ENCODE data around the gene STUB1. TPM values are rescaled to one million over a fixed set of nuclear protein-coding genes. Genes with fewer than 3 reads are reported as not detected.

STUB1 gene
- total and polyA plus RNA-seq, 4 experiments from 2014 or later: 97.2 to 181 (median 128) TPM

DNA sequence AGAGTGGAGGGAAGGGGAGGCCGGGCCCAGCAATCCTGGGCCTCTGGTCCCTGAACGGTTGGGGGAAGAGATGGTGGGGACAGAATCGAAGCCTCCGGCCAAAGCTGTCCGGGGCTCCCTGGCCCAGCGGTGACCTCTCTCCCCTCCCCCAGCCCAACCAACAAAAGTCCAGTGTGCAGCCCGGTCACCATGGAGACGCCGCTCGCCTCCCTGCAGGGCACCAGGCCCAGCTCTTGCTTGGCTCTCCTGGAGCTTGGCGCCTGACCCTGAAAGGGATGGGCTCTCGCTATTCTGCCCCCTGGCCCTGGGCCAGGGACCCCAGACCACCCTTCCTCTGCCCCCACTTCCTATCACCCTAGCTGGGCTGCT lies 36.0 kb downstream of the STUB1 start:
- Histone ChIP-seq H3K4me1 (ENCODE audit: insufficient read depth, low read length) (peaks cover 32% of the 10 kb centered on the region), H3K27me3 (ENCODE audit: insufficient read depth, low read length) (no peaks in the 10 kb centered on the region), H3K27ac (ENCODE audit: low read depth, low read length) (no peak overlapping the region), H3K36me3 (ENCODE audit: insufficient read depth, low read length) (no peaks in the 10 kb centered on the region), H3K9me3 (ENCODE audit: control insufficient read depth in 1 of 2, low read length in 2 of 2) (no peaks in the 10 kb centered on the region), H3K4me3 (ENCODE audit: low read length in 2 of 2) (no peak overlapping the region)
- Mint-ChIP-seq H3K36me3 (no peaks in the 10 kb centered on the region), H3K27me3 (peaks cover 0 to 4% of the 10 kb centered on the region in 2 donors), H3K27ac (peak overlapping the region in 1 of 7 donors; percentile 44), H3K4me3 (peak overlapping the region; percentile 31 to 73 (median 58)), H3K9me3 (no peaks in the 10 kb centered on the region), H3K4me1 (peaks cover 3 to 31% (median 14%) of the 10 kb centered on the region in 4 donors)
- DNase-seq: no peak
- CTCF ChIA-PET (ENCODE audit: partially characterized antibody): interaction anchor here (0.8 to 2.0 kb wide), 8 partner anchors 9 to 71 kb away, joined by 3 to 7 read pairs (median 4); partner anchors contain the start of gene CIAO3
- intact Hi-C loops (cut with micrococcal nuclease): no loop called here
- POLR2A ChIA-PET (ENCODE audit: partially characterized antibody): interaction anchor here (0.8 to 9.0 kb wide), 8 partner anchors 9 to 79 kb away, joined by 3 to 71 read pairs (median 8); partner anchors contain the start of genes ANTKMT, CCDC78, CHTF18 and CIAO3

DNA sequence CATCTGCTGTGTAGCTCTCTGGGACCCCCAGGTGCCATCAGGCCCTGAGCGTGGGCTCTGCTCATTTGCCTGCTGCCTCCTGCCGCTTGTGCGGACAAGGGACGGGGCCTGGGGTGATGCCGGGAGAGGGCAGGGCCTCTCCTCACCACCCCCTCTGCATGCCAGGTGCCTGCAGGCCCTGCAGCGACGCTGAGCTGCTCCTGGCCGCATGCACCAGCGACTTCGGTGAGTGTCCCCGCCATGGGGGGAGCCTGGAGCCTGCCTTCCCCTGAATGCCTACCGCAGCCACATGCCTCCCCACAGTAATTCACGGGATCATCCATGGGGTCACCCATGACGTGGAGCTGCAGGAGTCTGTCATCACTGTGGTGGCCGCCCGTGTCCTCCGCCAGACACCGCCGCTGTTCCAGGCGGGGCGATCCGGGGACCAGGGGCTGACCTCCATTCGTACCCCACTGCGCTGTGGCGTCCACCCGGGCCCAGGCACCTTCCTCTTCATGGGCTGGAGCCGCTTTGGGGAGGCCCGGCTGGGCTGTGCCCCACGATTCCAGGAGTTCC lies 36.6 kb downstream of the STUB1 start:
- Mint-ChIP-seq H3K4me3 (peak overlapping the region in 3 of 8 donors; percentile 46 to 59 (median 48)), H3K4me1 (peaks cover 3 to 31% (median 14%) of the 10 kb centered on the region in 4 donors), H3K36me3 (no peaks in the 10 kb centered on the region), H3K27ac (no peak overlapping the region), H3K9me3 (no peaks in the 10 kb centered on the region), H3K27me3 (peaks cover 0 to 4% of the 10 kb centered on the region in 2 donors)
- H3K36me3 ChIP-seq (ENCODE audit: insufficient read depth, low read length): no peaks in the 10 kb centered on the region
- no peak overlapping the region for H3K27ac ChIP-seq (ENCODE audit: low read depth, low read length)
- H3K9me3 ChIP-seq (ENCODE audit: control insufficient read depth in 1 of 2, low read length in 2 of 2): no peaks in the 10 kb centered on the region
- ChIA-PET CTCF (ENCODE audit: partially characterized antibody) (interaction anchor here (1.0 to 2.0 kb wide), 4 partner anchors 20 to 34 kb away, joined by 4 to 7 read pairs (median 6); partner anchors contain the start of gene CIAO3), POLR2A (ENCODE audit: partially characterized antibody) (interaction anchor here (0.8 to 9.0 kb wide), 6 partner anchors 8 to 71 kb away, joined by 3 to 71 read pairs (median 8); partner anchors contain the start of genes ANTKMT, CCDC78, CHTF18 and CIAO3)
- intact Hi-C loops (cut with micrococcal nuclease): no loop called here
- DNase-seq: no peak
- H3K27me3 ChIP-seq (ENCODE audit: insufficient read depth, low read length): no peaks in the 10 kb centered on the region
- no peak overlapping the region for H3K4me3 ChIP-seq (ENCODE audit: low read length in 2 of 2)
- peaks cover 35% of the 10 kb centered on the region for H3K4me1 ChIP-seq (ENCODE audit: insufficient read depth, low read length)

- intact Hi-C loops (cut with micrococcal nuclease): no loop called here
Observed at GRCh38 chr16:717450-718245, 37.4 kb downstream of the STUB1 start.

DNA sequence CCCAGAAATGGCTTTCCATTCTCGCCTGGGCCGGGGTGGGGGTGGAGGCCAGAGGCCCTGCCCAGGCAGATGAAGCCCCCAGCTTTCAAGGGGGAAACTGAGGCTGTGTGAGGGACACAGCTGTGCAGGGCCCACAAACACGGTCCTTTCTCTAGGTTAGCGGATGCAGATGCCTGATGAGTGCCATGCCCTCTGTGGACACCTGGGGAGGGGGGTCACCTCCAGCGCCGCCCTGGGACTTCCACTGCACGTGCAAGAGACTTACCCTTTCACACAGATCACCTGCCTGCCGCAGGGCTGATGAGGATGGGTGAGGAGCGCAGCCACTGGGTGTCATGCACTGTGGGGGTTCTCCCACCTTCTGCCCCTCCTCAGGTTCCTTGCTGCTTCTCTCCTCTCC lies 38.2 kb downstream of the STUB1 start:
- Histone ChIP-seq H3K4me3 (ENCODE audit: low read length in 2 of 2) (no peak overlapping the region), H3K27ac (ENCODE audit: low read depth, low read length) (no peak overlapping the region), H3K36me3 (ENCODE audit: insufficient read depth, low read length) (no peaks in the 10 kb centered on the region), H3K9me3 (ENCODE audit: control insufficient read depth in 1 of 2, low read length in 2 of 2) (no peaks in the 10 kb centered on the region), H3K27me3 (ENCODE audit: insufficient read depth, low read length) (no peaks in the 10 kb centered on the region), H3K4me1 (ENCODE audit: insufficient read depth, low read length) (peaks cover 40% of the 10 kb centered on the region)
- Mint-ChIP-seq H3K27me3 (no peaks in the 10 kb centered on the region), H3K4me1 (peaks cover 3 to 35% (median 12%) of the 10 kb centered on the region in 4 donors), H3K9me3 (peaks cover 0 to 2% (median 0%) of the 10 kb centered on the region in 8 donors), H3K4me3 (peak overlapping the region in 2 of 8 donors; percentile 69 to 70), H3K36me3 (no peaks in the 10 kb centered on the region), H3K27ac (no peak overlapping the region)
- ChIA-PET POLR2A (ENCODE audit: partially characterized antibody) (interaction anchor here (9.0 to 12.9 kb wide), 2 partner anchors 6 to 25 kb away, joined by 71 to 166 read pairs; partner anchors contain the start of genes ANTKMT, CCDC78, HAGHL and WDR24), CTCF (ENCODE audit: partially characterized antibody) (interaction anchor here (1.5 kb wide), 1 partner anchor 14 kb away, joined by 3 read pairs; no protein-coding TSS in a partner anchor)
- no peak for DNase-seq
- intact Hi-C loops (cut with micrococcal nuclease): no loop called here

More at GRCh38 chr16:717450-718245, 37.4 kb downstream of the STUB1 start:
- Mint-ChIP-seq H3K36me3 (no peaks in the 10 kb centered on the region), H3K27me3 (peaks cover 0 to 3% of the 10 kb centered on the region in 2 donors), H3K27ac (no peak overlapping the region), H3K4me3 (no peak overlapping the region), H3K9me3 (peaks cover 0 to 2% (median 0%) of the 10 kb centered on the region in 8 donors), H3K4me1 (peaks cover 3 to 33% (median 14%) of the 10 kb centered on the region in 4 donors)
- ChIA-PET POLR2A (ENCODE audit: partially characterized antibody) (interaction anchor here (0.9 to 9.0 kb wide), 3 partner anchors 7 to 25 kb away, joined by 3 to 71 read pairs (median 23); partner anchors contain the start of genes ANTKMT, CCDC78 and HAGHL), CTCF (ENCODE audit: partially characterized antibody) (interaction anchor here (0.7 to 2.0 kb wide), 3 partner anchors 19 to 33 kb away, joined by 3 to 7 read pairs (median 4); partner anchors contain the start of gene CIAO3)
- Histone ChIP-seq H3K27ac (ENCODE audit: low read depth, low read length) (no peak overlapping the region), H3K9me3 (ENCODE audit: control insufficient read depth in 1 of 2, low read length in 2 of 2) (no peaks in the 10 kb centered on the region), H3K4me1 (ENCODE audit: insufficient read depth, low read length) (peaks cover 40% of the 10 kb centered on the region), H3K4me3 (ENCODE audit: low read length in 2 of 2) (no peak overlapping the region), H3K27me3 (ENCODE audit: insufficient read depth, low read length) (no peaks in the 10 kb centered on the region), H3K36me3 (ENCODE audit: insufficient read depth, low read length) (no peaks in the 10 kb centered on the region)
- DNase-seq: no peak

DNA sequence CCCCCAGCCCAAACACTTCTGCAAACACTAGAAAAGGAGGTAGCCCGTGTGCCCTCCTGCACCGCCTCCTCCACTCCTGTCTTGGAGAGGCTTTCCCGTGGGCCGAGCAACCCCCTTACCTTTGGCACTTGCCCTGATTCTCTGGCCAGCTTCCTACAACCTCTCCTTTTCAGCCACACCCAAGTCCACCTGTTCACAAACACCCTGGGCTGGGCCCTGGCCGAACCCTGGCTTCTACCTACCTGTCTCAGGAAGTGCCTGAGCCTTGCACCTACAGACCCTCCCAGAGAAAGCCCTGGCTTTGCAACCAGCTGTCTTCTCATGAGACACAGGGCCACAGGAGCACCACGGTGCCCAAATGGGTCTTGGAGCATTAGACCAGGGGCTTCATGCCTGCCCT lies 38.7 kb downstream of the STUB1 start:
- H3K4me3 ChIP-seq (ENCODE audit: low read length in 2 of 2): no peak overlapping the region
- no peak for DNase-seq
- H3K27ac ChIP-seq (ENCODE audit: low read depth, low read length): no peak overlapping the region
- no peaks in the 10 kb centered on the region for H3K36me3 Mint-ChIP-seq
- H3K27me3 Mint-ChIP-seq: no peaks in the 10 kb centered on the region
- peak overlapping the region in 6 of 7 donors; percentile 9 to 91 (median 82) for H3K27ac Mint-ChIP-seq
- intact Hi-C loops (cut with micrococcal nuclease): no loop called here
- POLR2A ChIA-PET (ENCODE audit: partially characterized antibody): interaction anchor here (1.5 to 12.9 kb wide), 3 partner anchors 6 to 26 kb away, joined by 5 to 166 read pairs (median 71); partner anchors contain the start of genes ANTKMT, CCDC78, HAGHL and WDR24
- H3K4me1 Mint-ChIP-seq: peaks cover 3 to 38% (median 12%) of the 10 kb centered on the region in 4 donors
- no peaks in the 10 kb centered on the region for H3K36me3 ChIP-seq (ENCODE audit: insufficient read depth, low read length)
- H3K27me3 ChIP-seq (ENCODE audit: insufficient read depth, low read length): no peaks in the 10 kb centered on the region
- CTCF ChIA-PET (ENCODE audit: partially characterized antibody): interaction anchor here (1.5 to 4.5 kb wide), 2 partner anchors 13 to 22 kb away, joined by 3 to 27 read pairs; partner anchors contain the start of gene CIAO3
- peaks cover 40% of the 10 kb centered on the region for H3K4me1 ChIP-seq (ENCODE audit: insufficient read depth, low read length)
- H3K9me3 Mint-ChIP-seq: peaks cover 0 to 2% (median 0%) of the 10 kb centered on the region in 8 donors
- no peaks in the 10 kb centered on the region for H3K9me3 ChIP-seq (ENCODE audit: control insufficient read depth in 1 of 2, low read length in 2 of 2)
- peak overlapping the region in 6 of 8 donors; percentile 26 to 85 (median 76) for H3K4me3 Mint-ChIP-seq

GRCh38 chr16:719815-720446 lies 39.7 kb downstream of the STUB1 start:
- H3K4me3 Mint-ChIP-seq: peak overlapping the region; percentile 80 to 88 (median 84)
- DNase-seq: peak in 1 of 5 donors; percentile 22
- H3K27ac ChIP-seq (ENCODE audit: low read depth, low read length): peak overlapping the region; percentile 40
- no peaks in the 10 kb centered on the region for H3K27me3 Mint-ChIP-seq
- POLR2A ChIA-PET (ENCODE audit: partially characterized antibody): interaction anchor here (0.6 to 12.9 kb wide), 10 partner anchors 10 to 99 kb away, joined by 3 to 166 read pairs (median 5); partner anchors contain the start of genes CHTF18, CIAO3, RHBDL1 and RPUSD1
- H3K4me3 ChIP-seq (ENCODE audit: low read length in 2 of 2): peak overlapping the region; percentile 42 to 60
- H3K9me3 ChIP-seq (ENCODE audit: control insufficient read depth in 1 of 2, low read length in 2 of 2): no peaks in the 10 kb centered on the region
- peak overlapping the region; percentile 47 to 91 (median 84) for H3K27ac Mint-ChIP-seq
- peaks cover 34% of the 10 kb centered on the region for H3K4me1 ChIP-seq (ENCODE audit: insufficient read depth, low read length)
- H3K4me1 Mint-ChIP-seq: peaks cover 3 to 38% (median 12%) of the 10 kb centered on the region in 4 donors
- H3K9me3 Mint-ChIP-seq: peaks cover 0 to 2% (median 0%) of the 10 kb centered on the region in 8 donors
- no peaks in the 10 kb centered on the region for H3K36me3 ChIP-seq (ENCODE audit: insufficient read depth, low read length)
- H3K36me3 Mint-ChIP-seq: no peaks in the 10 kb centered on the region
- H3K27me3 ChIP-seq (ENCODE audit: insufficient read depth, low read length): no peaks in the 10 kb centered on the region
- CTCF ChIA-PET (ENCODE audit: partially characterized antibody): interaction anchor here (1.0 to 4.5 kb wide), 8 partner anchors 8 to 21 kb away, joined by 3 to 27 read pairs (median 4); partner anchors contain the start of gene CIAO3
- intact Hi-C loops (cut with micrococcal nuclease): no loop called here

All from CD4-positive, alpha-beta memory T cell (primary cell).